NCI-H128 (cell line): Measurements from ENCODE around the gene ZZZ3.
A peak's percentile ranks its signal among the peaks of the same experiment; 100 is the strongest.
"Not testable (repeated sequence)": the region's sequence is repeated elsewhere in the genome, so short reads cannot be mapped to it uniquely, and the experiment has no call there.

Source experiments
- DNase-seq: peaks from one replicate; lab custom pipeline; 2025; ENCODE audit not compliant: unreplicated experiment; lab: John Stamatoyannopoulos, UW

Gene ZZZ3

GRCh38 chr1:77682460-77683159, at the start of gene ZZZ3:
Gene ZZZ3 (minus strand): TSS chr1:77682658. CDS start chr1:77633354, 49,304 bp downstream.
- DNase-seq: peak; percentile 89

GRCh38 chr1:77732090-77732489, 49.6 kb upstream of the ZZZ3 start:
- DNase-seq: no peak

- DNase-seq: no peak
Measured at GRCh38 chr1:77725706-77726105, 43.2 kb upstream of the ZZZ3 start.

- DNase-seq: no peak
Measured at GRCh38 chr1:77718181-77718580, 35.7 kb upstream of the ZZZ3 start.

GRCh38 chr1:77716065-77716464, 33.6 kb upstream of the ZZZ3 start:
- DNase-seq: no peak

- no peak for DNase-seq
Measured at GRCh38 chr1:77709727-77710126, 27.3 kb upstream of the ZZZ3 start.

- no peak for DNase-seq
Measured at GRCh38 chr1:77706321-77706720, 23.9 kb upstream of the ZZZ3 start.

GRCh38 chr1:77704736-77705135, 22.3 kb upstream of the ZZZ3 start:
- no peak for DNase-seq

GRCh38 chr1:77699673-77700072, 17.2 kb upstream of the ZZZ3 start:
- not testable (repeated sequence) for DNase-seq

GRCh38 chr1:77697441-77697840, 15.0 kb upstream of the ZZZ3 start:
- no peak for DNase-seq

- no peak for DNase-seq
Measured at GRCh38 chr1:77688939-77689338, 6.5 kb upstream of the ZZZ3 start.

GRCh38 chr1:77687519-77687906, 5.1 kb upstream of the ZZZ3 start:
- DNase-seq: no peak

- DNase-seq: no peak
Measured at GRCh38 chr1:77686796-77687518, 4.5 kb upstream of the ZZZ3 start.

- DNase-seq: peak; percentile 57
Measured at GRCh38 chr1:77683160-77684148, 996 bp upstream of the ZZZ3 start.

GRCh38 chr1:77680173-77680572, 2.3 kb downstream of the ZZZ3 start:
- no peak for DNase-seq

GRCh38 chr1:77678660-77679610, 3.5 kb downstream of the ZZZ3 start:
- no peak for DNase-seq

GRCh38 chr1:77674807-77675206, 7.7 kb downstream of the ZZZ3 start:
- not testable (repeated sequence) for DNase-seq

GRCh38 chr1:77673716-77674355, 8.6 kb downstream of the ZZZ3 start:
- DNase-seq: no peak

- no peak for DNase-seq
Measured at GRCh38 chr1:77673030-77673429, 9.4 kb downstream of the ZZZ3 start.

GRCh38 chr1:77672374-77672773, 10.1 kb downstream of the ZZZ3 start:
- no peak for DNase-seq
